LNCAP (cell line): ENCODE data around the gene RASGEF1B.

Experiments
- TF ChIP-seq, protein P1 (sequence below): fragments of 450-650 bp; IDR thresholded peaks from 2 replicates; pipeline ENCODE4 v1.5.1; 2017; ENCODE audit warnings: mild to moderate bottlenecking

RASGEF1B gene

GRCh38 chr4:81408341-81408740, 63.4 kb downstream of the RASGEF1B start:
- TF ChIP-seq, protein P1, sequence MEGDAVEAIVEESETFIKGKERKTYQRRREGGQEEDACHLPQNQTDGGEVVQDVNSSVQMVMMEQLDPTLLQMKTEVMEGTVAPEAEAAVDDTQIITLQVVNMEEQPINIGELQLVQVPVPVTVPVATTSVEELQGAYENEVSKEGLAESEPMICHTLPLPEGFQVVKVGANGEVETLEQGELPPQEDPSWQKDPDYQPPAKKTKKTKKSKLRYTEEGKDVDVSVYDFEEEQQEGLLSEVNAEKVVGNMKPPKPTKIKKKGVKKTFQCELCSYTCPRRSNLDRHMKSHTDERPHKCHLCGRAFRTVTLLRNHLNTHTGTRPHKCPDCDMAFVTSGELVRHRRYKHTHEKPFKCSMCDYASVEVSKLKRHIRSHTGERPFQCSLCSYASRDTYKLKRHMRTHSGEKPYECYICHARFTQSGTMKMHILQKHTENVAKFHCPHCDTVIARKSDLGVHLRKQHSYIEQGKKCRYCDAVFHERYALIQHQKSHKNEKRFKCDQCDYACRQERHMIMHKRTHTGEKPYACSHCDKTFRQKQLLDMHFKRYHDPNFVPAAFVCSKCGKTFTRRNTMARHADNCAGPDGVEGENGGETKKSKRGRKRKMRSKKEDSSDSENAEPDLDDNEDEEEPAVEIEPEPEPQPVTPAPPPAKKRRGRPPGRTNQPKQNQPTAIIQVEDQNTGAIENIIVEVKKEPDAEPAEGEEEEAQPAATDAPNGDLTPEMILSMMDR, result no peak

GRCh38 chr4:81407726-81408125, 64.0 kb downstream of the RASGEF1B start:
- TF ChIP-seq, protein P1, result no peak

DNA sequence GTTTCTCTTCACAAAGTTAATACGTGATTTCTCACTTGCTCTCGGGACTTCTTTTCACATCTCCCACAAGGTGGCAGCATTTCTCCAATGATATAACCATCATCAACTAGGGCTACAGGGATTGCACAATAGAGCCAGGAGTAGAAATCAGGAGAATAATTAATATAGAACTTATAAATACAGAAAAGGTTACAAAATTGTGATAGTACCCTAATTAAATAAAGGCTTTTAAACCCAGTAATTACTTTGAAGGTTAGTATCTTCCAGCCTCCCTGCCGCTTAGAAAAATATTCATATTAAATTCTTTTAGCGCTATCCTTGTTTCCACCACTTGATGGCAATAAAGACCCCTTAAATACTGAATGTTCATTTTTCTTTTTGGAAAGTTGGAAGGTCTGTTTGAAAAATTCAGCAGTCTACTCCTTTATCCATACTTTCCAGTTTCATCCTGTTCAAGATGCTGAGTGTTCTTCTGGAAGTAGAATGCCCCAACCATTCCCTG, 65.8 kb downstream of the RASGEF1B start:
- TF ChIP-seq, protein P1, result peak; percentile 87

DNA sequence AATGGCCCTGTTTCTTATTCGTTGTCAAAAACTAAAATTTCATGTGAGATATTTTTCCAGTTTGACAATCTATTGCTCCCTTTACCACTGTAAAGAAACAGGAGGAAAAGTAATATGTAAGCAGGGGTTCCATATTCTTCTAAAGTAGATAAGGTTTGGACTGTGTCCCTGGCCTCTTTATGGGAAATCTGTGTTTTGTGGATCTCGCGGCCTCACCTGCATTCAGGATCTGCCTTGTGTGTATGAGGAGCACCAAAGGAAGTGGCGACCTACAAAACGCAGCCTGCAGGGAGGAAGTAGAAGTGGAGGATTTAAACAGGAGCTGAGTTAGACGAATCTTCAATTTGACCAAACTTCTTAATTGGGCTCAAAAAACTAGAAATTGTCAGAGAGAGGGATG, 67.0 kb downstream of the RASGEF1B start:
- TF ChIP-seq, protein P1, result no peak

GRCh38 chr4:81404294-81404693, 67.4 kb downstream of the RASGEF1B start:
- TF ChIP-seq, protein P1, result peak; percentile 43

- TF ChIP-seq, protein P1, result no peak
These were observed 72.2 kb downstream of the RASGEF1B start for GRCh38 chr4:81399306-81400086.

GRCh38 chr4:81398379-81398778, 73.3 kb downstream of the RASGEF1B start:
- TF ChIP-seq, protein P1, result no peak
